Aorta (tissue), 5 donors: ENCODE results near the gene SLC35D3. TPM values are rescaled to one million over a fixed set of nuclear protein-coding genes. Genes with fewer than 3 reads are reported as not detected.
"Not testable (repeated sequence)": the region's sequence is repeated elsewhere in the genome, so short reads cannot be mapped to it uniquely, and the experiment has no call there.

ENCODE experiments used
- ATAC-seq: fragments of 200-7000 bp; cut with Tn5 transposase; one replicate; pipeline ENCODE4 v1.9.1; 2022; ENCODE audit warnings: moderate library complexity; ENCODE audit not compliant: low FRiP score
- DNase-seq, 2 donors: peaks; one replicate each; pipeline ENCODE4 v3.0.0-alpha.2; 2020
- H3K27ac ChIP-seq, 2 donors: one replicate each; pipeline ENCODE4 v1.5.1; 2013; ENCODE audit warnings: low read length in 2 of 2, mild to moderate bottlenecking in 2 of 2, moderate library complexity in 2 of 2, control low read depth in 1 of 2, inconsistent platforms in 1 of 2, low read depth in 1 of 2
- H3K27me3 ChIP-seq, 2 donors: one replicate each; pipeline ENCODE4 v1.6.1; 2013; ENCODE audit warnings: control low read depth in 1 of 2, low read length in 1 of 2, mild to moderate bottlenecking in 1 of 2, moderate library complexity in 1 of 2; ENCODE audit not compliant: insufficient read depth in 2 of 2, control insufficient read depth in 1 of 2
- H3K36me3 ChIP-seq, 2 donors: one replicate each; pipeline ENCODE4 v1.6.1; 2013; ENCODE audit warnings: control low read depth in 1 of 2, low read length in 1 of 2, mild to moderate bottlenecking in 1 of 2; ENCODE audit not compliant: insufficient read depth in 2 of 2, control insufficient read depth in 1 of 2
- H3K4me1 ChIP-seq, 2 donors: one replicate each; pipeline ENCODE4 v1.6.1; 2013; ENCODE audit warnings: low read length in 2 of 2, control low read depth in 1 of 2, mild to moderate bottlenecking in 1 of 2, moderate library complexity in 1 of 2; ENCODE audit not compliant: insufficient read depth in 2 of 2, control insufficient read depth in 1 of 2
- H3K4me3 ChIP-seq, 2 donors: one replicate each; pipeline ENCODE4 v1.5.1; 2013; ENCODE audit warnings: low read length in 2 of 2, control low read depth in 1 of 2, mild to moderate bottlenecking in 1 of 2
- H3K9me3 ChIP-seq: one replicate; pipeline ENCODE4 v1.6.1; 2013; ENCODE audit warnings: mild to moderate bottlenecking, low read length; ENCODE audit not compliant: control insufficient read depth
- WGBS, 2 donors: extraction: QIAGEN DNeasy Blood & Tissue Kit; methylation state at CpG; one replicate each; pipeline ENCODE4 v1.1.7; 2013; 5-methylcytosine and 5-hydroxymethylcytosine counted together
- intact Hi-C, 2 donors: fragments of 100-400 bp; cut with DNase I; formaldehyde crosslinking; loops; one replicate each; pipeline versions ENCODE4 v1.14.2 to v1.15.0; 2022
- polyA plus RNA-seq, 2 donors: library from polyadenylated mRNA; stranded (reverse); fragments of 200-250 nt; gene quantifications; one replicate each; pipeline ENCODE4 v1.2.3, GENCODE V29; 2013
- total RNA-seq, 2 donors: library from RNA; stranded (reverse); fragmentation: NEBNext Ultra II Directional; extraction: Animal tissue kit (Norgen Biotek cat#: 25700); gene quantifications; one replicate each; pipeline ENCODE4 v1.2.1, GENCODE V29; 2021
- donor health status: healthy with polysubstance abuse.
- donor health status: Bipolar disorder and iron deficiency.
- donor health status: DM: no; HTN: no; CAD: no.
- donor health status: DM: no; HTN: no; CAD: no.
- donor health status: DM: yes; HTN: yes; CAD: no.

The SLC35D3 gene
- total and polyA plus RNA-seq, 4 donors = not detected

DNA sequence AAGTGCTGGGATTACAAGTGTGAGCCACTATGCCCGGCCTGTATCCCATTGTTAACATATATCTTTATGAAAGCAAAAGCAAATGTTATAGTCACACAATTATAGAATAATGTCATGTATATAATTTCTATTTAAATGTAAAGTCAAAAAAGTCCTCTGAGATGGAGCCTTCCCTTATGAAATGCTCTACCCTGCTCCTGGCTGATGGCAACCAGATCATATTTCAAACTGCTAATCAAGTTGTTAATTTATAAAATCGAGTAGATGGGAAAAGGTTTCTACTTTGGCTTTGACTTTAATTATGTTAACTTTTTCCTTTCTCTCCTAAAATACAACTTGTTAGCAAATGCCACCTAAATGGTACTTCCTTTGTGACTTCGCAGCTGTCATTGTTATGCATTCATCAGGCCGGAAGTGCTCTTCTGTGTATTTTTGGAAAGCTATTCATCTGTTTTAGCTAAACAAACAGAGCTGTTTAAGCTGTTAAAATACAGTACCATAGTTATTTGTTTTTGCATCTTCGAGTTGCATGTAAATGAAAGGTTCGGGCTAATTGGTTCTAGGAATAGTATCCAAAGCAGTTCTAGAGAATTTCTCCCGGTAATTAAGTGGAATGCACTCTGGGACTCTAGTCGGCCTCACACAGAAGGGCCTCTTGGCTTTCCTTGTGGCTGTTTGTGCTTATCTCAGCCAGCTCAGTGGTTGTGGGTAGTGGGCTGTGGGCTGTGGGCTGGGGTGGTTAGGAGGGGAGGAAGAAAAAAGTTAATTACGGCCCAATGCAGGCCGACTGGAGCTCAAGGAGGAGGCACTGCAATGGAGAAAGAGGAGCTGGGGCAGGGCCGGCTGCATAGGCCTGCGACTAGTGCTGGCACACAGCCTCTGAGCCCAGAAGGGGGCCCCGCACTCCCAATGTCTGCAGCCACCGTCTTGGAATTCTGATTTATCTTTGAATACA lies 34.8 kb downstream of the SLC35D3 start:
- no peak for DNase-seq
- ATAC-seq = no peak
- WGBS, 2 donors = 63 to 70% methylated on average over 14 of the region's 14 CpGs
- no peaks in the 10 kb centered on the region for H3K27me3 ChIP-seq
- H3K4me1 ChIP-seq = no peaks in the 10 kb centered on the region
- no peak overlapping the region for H3K27ac ChIP-seq
- no peaks in the 10 kb centered on the region for H3K36me3 ChIP-seq
- no peaks in the 10 kb centered on the region for H3K9me3 ChIP-seq
- no peak overlapping the region for H3K4me3 ChIP-seq
- intact Hi-C loops = no loop called here

DNA sequence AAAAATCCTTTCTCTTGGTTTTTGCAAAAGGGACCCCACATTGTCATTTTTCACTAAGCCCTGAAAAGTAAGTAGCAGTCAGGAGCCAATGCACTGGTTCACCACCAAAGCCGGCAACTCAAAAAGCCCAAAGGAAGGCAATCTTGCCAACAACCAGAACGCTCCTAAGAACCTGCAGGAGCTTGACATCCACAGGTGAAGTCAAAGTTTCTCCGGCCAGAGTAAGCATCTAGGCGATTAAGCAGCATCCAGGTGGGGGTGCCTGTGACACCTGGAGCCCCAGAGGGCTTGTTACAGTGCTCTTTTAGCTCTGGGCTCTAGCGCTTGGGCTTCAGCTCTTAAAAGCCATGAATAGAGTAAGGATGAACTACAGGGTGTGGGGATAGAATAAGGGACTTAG lies 36.1 kb downstream of the SLC35D3 start:
- H3K27me3 ChIP-seq = no peaks in the 10 kb centered on the region
- 89% methylated on average over 5 of the region's 5 CpGs for WGBS, 2 donors
- ATAC-seq = no peak
- no peaks in the 10 kb centered on the region for H3K9me3 ChIP-seq
- no peak overlapping the region for H3K27ac ChIP-seq
- no peak overlapping the region for H3K4me3 ChIP-seq
- H3K36me3 ChIP-seq = no peaks in the 10 kb centered on the region
- no peaks in the 10 kb centered on the region for H3K4me1 ChIP-seq
- DNase-seq = no peak
- intact Hi-C loops = no loop called here

- no peak overlapping the region for H3K27ac ChIP-seq
- DNase-seq = no peak
- no peaks in the 10 kb centered on the region for H3K9me3 ChIP-seq
- 42% methylated on average over 14 of the region's 14 CpGs for WGBS, 2 donors
- ATAC-seq = peak; percentile 38
- H3K27me3 ChIP-seq = no peaks in the 10 kb centered on the region
- intact Hi-C loops = no loop called here
- H3K36me3 ChIP-seq = no peaks in the 10 kb centered on the region
- no peaks in the 10 kb centered on the region for H3K4me1 ChIP-seq
- H3K4me3 ChIP-seq = no peak overlapping the region
Measured at GRCh38 chr6:136959471-136959891, 37.4 kb downstream of the SLC35D3 start.

GRCh38 chr6:136959935-136960334 lies 37.8 kb downstream of the SLC35D3 start:
- intact Hi-C loops, DNase-seq, ATAC-seq, H3K27ac ChIP-seq, H3K4me3 ChIP-seq, H3K4me1 ChIP-seq, H3K36me3 ChIP-seq, H3K27me3 ChIP-seq, H3K9me3 ChIP-seq: not testable (repeated sequence)
- WGBS, 2 donors = 86 to 93% methylated on average over 6 of the region's 6 CpGs

DNA sequence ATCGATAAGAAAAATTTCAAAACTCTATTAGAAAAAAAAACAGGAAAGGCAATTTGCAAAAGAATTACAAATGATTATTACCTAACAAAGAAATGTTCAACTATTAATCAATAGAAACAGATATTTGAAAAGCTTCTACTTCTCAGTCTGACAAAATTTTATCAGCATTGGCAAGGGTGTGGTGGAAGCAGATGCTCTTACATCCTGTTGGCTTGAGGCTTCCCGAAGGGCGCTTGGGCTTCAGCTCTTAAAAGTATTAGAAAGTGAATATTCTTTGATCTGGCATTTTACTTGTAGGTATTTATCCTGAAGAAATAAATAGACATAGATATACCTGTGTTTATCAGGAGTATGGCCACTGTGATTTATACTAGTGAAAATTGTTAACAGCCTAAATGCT lies 38.7 kb downstream of the SLC35D3 start:
- Histone ChIP-seq H3K36me3 (no peaks in the 10 kb centered on the region), H3K9me3 (no peaks in the 10 kb centered on the region), H3K4me3 (no peak overlapping the region), H3K27ac (no peak overlapping the region), H3K4me1 (no peaks in the 10 kb centered on the region), H3K27me3 (no peaks in the 10 kb centered on the region)
- DNase-seq = no peak
- WGBS, 2 donors = 92 to 94% methylated on average over 3 of the region's 3 CpGs
- ATAC-seq = no peak
- intact Hi-C loops = no loop called here

DNA sequence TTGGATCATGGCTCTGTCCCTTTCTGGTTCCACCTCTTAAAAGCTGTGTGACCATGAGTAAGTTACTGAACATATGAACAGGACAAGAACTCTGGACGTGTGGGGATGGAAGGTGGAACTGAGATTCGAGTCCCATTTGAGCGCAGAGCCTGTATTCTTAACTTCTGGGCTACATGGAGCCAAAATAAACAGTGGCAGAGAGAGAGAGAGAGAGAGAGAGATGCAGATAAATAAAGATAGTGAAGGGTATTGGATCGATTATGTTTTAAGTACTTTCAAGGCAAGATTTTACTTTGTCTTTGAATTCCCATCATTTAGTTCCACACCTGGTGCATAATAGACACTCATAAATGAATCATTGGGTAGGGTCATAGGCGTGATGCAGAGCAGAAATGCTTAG lies 39.7 kb downstream of the SLC35D3 start:
- Histone ChIP-seq H3K4me3 (no peak overlapping the region), H3K9me3 (no peaks in the 10 kb centered on the region), H3K27me3 (no peaks in the 10 kb centered on the region), H3K27ac (no peak overlapping the region), H3K4me1 (no peaks in the 10 kb centered on the region), H3K36me3 (no peaks in the 10 kb centered on the region)
- WGBS, 2 donors = 42 to 43% methylated on average over 5 of the region's 5 CpGs
- no peak for ATAC-seq
- DNase-seq = no peak
- intact Hi-C loops = no loop called here

DNA sequence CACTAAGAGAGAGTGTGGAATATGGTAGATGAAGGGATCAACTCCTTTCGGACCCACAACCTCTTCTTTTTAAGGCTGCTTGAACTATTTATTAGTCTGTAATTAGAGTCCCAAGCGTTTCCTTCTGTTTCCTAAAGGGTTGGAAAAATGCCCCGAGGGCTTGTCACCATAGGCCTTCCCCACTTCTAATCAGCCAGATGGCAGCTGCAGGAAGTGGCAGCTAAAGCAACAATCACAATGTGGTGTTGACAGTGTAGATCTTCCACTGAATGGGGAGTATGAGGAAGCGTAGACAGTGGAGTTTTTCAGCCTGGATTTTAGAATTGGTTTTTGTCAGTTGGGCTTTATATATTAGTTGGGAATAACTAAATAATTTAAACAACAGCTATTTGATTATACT lies 40.6 kb downstream of the SLC35D3 start:
- no peak overlapping the region for H3K27ac ChIP-seq
- DNase-seq (no peak), ATAC-seq (no peak)
- H3K4me1 ChIP-seq = no peaks in the 10 kb centered on the region
- intact Hi-C loops = no loop called here
- no peak overlapping the region for H3K4me3 ChIP-seq
- 55 to 59% methylated on average over 4 of the region's 4 CpGs for WGBS, 2 donors
- H3K27me3 ChIP-seq = no peaks in the 10 kb centered on the region
- H3K9me3 ChIP-seq = no peaks in the 10 kb centered on the region
- H3K36me3 ChIP-seq = no peaks in the 10 kb centered on the region

DNA sequence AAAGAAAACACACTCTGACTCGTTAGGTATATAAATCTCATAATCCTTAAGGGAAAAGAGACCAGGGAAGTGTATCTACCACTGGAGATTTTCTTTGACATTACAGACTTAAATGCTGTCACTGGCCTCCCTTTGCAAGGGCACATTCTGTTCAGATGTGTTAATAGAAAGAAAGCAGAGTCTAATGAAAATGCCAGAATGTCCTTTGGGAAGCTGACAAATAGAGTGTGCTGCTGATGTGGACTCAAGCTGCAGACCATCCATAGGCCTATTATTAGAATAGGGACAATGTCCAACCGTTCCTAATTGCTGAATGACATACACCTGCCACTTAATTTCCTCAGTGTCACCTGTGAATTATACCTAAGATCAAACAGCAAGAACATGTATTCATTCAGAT lies 41.2 kb downstream of the SLC35D3 start:
- H3K27me3 ChIP-seq = no peaks in the 10 kb centered on the region
- WGBS, 2 donors = 49 to 53% methylated on average over 2 of the region's 2 CpGs
- ATAC-seq = no peak

GRCh38 chr6:136964398-136964797 lies 42.3 kb downstream of the SLC35D3 start:
- Histone ChIP-seq H3K36me3 (no peaks in the 10 kb centered on the region), H3K4me1 (no peaks in the 10 kb centered on the region), H3K27ac (no peak overlapping the region), H3K27me3 (no peaks in the 10 kb centered on the region), H3K9me3 (no peaks in the 10 kb centered on the region), H3K4me3 (no peak overlapping the region)
- WGBS, 2 donors = 65 to 76% methylated on average over 2 of the region's 2 CpGs
- intact Hi-C loops = no loop called here
- no peak for DNase-seq
- ATAC-seq = no peak

More for the DNA sequence above, 41.2 kb downstream of the SLC35D3 start:
- Histone ChIP-seq H3K4me1 (no peaks in the 10 kb centered on the region), H3K9me3 (no peaks in the 10 kb centered on the region), H3K27ac (no peak overlapping the region), H3K36me3 (no peaks in the 10 kb centered on the region), H3K4me3 (no peak overlapping the region)
- DNase-seq = no peak
- intact Hi-C loops = no loop called here
